ENCODE results near the gene ELAPOR2. TPM values are rescaled to one million over a fixed set of nuclear protein-coding genes. Genes with fewer than 3 reads are reported as not detected.

Gene ELAPOR2
- total RNA-seq, 2 donors from 2014 or later: 0.56 to 1.0 TPM

DNA sequence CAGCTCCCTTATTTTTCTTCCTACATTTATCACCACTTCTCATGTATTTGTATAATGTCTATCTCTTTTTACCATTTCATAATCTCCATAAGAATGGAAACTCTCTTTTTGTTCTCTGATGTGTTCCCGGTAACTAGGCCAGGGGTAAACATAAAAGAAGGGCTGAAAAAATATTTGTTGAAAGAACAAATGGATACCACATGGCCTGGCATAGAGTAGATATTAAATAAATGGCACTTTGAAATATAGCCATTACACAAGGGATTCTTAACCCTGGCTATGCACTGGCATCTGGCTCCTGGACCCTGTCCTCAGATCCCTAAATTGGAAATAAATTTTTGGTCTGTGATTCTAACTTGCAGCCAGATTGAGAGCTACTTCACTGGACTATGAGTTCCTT, 30.4 kb downstream of the ELAPOR2 start:
- H3K36me3 Mint-ChIP-seq: no peaks in the 10 kb centered on the region
- no peak for ATAC-seq
- no peak for DNase-seq (ENCODE audit: low spot score)
- no peak overlapping the region for H3K4me3 Mint-ChIP-seq
- no peak overlapping the region for H3K27ac Mint-ChIP-seq
- peaks cover 6 to 7% of the 10 kb centered on the region in 2 donors for H3K27me3 Mint-ChIP-seq
- no peaks in the 10 kb centered on the region for H3K9me3 Mint-ChIP-seq
- H3K4me1 Mint-ChIP-seq (ENCODE audit: low read depth in 2 of 2): no peaks in the 10 kb centered on the region

DNA sequence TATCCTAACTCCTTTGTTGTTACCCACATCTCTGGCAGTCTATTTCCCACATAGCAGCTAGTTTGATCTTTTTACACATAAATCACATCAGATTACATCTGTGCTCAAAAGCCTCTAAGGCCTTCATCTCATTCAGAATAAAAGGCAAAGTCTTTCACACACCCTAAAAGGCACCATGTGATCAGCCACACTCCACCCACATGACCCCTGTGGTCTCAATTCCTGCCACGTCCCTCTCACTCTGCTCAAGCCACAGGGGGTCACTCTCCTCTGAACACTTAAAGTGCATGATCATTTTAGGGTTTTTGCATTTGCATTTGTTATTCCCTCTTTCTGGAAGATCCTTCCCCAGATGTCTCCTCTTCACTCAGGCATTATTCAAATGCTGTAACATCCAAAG, 30.8 kb downstream of the ELAPOR2 start:
- Mint-ChIP-seq H3K9me3 (no peaks in the 10 kb centered on the region), H3K27ac (no peak overlapping the region), H3K36me3 (no peaks in the 10 kb centered on the region), H3K4me1 (ENCODE audit: low read depth in 2 of 2) (no peaks in the 10 kb centered on the region), H3K4me3 (no peak overlapping the region), H3K27me3 (peaks cover 6 to 7% of the 10 kb centered on the region in 2 donors)
- ATAC-seq: no peak
- no peak for DNase-seq (ENCODE audit: low spot score)

DNA sequence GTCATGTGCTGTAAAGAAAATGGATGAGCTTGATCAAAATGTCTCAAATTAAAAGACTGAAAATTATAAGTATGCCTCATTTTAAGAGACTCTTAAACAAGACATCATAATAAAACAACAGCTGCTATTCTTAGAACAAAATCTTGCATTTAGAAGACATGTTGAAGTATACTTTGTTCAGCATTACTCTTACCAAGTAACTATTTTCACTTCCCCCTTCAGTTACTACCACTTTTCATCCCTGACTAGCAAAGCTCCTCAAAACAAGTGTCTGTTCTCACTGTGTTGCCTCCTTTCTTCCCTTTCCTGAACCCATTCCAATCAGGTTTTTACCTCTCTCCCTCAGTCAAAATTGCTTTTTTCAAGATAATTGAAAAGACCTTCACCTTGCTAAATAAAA, 31.6 kb downstream of the ELAPOR2 start:
- H3K9me3 Mint-ChIP-seq: no peaks in the 10 kb centered on the region
- no peak for DNase-seq (ENCODE audit: low spot score)
- H3K27ac Mint-ChIP-seq: no peak overlapping the region
- no peaks in the 10 kb centered on the region for H3K36me3 Mint-ChIP-seq
- H3K4me1 Mint-ChIP-seq (ENCODE audit: low read depth in 2 of 2): no peaks in the 10 kb centered on the region
- H3K4me3 Mint-ChIP-seq: no peak overlapping the region
- H3K27me3 Mint-ChIP-seq: peaks cover 6 to 7% of the 10 kb centered on the region in 2 donors
- no peak for ATAC-seq

DNA sequence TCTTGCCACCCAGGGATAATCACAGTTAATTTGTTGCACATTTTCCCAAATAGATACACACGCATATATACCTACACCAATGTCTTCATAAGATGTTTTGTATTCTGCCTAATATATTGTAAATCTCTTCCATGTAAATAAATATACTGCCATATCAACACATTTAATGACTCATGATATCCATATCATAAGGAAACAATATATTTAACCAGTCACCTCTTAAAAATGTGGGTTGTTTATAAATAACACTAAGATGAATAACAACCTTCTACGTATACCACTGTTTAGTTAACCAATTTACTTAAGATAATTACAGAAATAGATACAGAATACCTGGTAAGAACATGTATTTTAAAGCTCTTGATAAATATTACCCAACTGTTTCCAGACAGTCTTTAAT, 38.2 kb downstream of the ELAPOR2 start:
- Mint-ChIP-seq H3K27me3 (no peaks in the 10 kb centered on the region), H3K36me3 (no peaks in the 10 kb centered on the region), H3K4me1 (ENCODE audit: low read depth in 2 of 2) (no peaks in the 10 kb centered on the region), H3K27ac (no peak overlapping the region), H3K9me3 (no peaks in the 10 kb centered on the region), H3K4me3 (no peak overlapping the region)
- ATAC-seq (no peak), DNase-seq (ENCODE audit: low spot score) (no peak)

DNA sequence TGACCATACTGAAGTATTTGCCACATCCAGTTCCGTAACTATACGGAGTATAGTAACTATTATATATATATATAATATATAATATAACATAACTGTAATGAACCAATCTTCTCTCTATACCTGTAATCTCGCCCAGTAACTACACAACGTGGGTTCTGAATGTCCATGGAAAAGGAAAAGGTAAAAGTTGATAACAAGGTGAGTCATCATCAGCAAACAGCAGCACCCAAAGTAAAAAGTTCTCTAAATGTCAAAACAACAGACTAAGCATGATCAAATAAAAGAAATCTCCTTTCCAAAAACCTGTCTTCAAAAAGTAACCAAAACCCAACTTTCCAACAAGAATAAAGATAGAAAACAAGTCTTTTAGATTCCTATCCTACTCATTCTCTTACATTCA, 42.8 kb downstream of the ELAPOR2 start:
- Mint-ChIP-seq H3K4me3 (no peak overlapping the region), H3K4me1 (ENCODE audit: low read depth in 2 of 2) (no peaks in the 10 kb centered on the region), H3K27ac (no peak overlapping the region), H3K36me3 (no peaks in the 10 kb centered on the region), H3K9me3 (no peaks in the 10 kb centered on the region), H3K27me3 (peaks cover 0 to 8% of the 10 kb centered on the region in 2 donors)
- no peak for ATAC-seq
- DNase-seq (ENCODE audit: low spot score): no peak

DNA sequence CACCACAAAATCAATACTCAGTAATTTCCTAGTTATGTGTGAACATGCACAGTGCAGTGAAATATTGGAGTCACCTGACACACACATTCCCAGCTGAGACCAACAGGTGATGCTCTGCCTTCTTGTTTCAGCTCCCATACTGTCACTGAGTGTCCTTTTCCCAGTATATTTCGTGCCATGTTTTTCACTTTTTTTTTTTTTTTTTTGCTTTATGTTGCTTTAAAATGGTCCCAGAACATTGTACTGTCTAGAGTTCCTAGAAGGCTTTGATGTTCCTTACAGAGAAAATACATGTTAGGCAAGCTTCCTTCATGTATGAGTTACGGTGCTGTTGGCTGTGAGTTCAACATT, 45.6 kb downstream of the ELAPOR2 start:
- no peaks in the 10 kb centered on the region for H3K4me1 Mint-ChIP-seq (ENCODE audit: low read depth in 2 of 2)
- no peak overlapping the region for H3K4me3 Mint-ChIP-seq
- no peaks in the 10 kb centered on the region for H3K9me3 Mint-ChIP-seq
- H3K27ac Mint-ChIP-seq: no peak overlapping the region
- DNase-seq (ENCODE audit: low spot score) (no peak), ATAC-seq (no peak)
- peaks cover 0 to 14% of the 10 kb centered on the region in 2 donors for H3K27me3 Mint-ChIP-seq
- no peaks in the 10 kb centered on the region for H3K36me3 Mint-ChIP-seq

DNA sequence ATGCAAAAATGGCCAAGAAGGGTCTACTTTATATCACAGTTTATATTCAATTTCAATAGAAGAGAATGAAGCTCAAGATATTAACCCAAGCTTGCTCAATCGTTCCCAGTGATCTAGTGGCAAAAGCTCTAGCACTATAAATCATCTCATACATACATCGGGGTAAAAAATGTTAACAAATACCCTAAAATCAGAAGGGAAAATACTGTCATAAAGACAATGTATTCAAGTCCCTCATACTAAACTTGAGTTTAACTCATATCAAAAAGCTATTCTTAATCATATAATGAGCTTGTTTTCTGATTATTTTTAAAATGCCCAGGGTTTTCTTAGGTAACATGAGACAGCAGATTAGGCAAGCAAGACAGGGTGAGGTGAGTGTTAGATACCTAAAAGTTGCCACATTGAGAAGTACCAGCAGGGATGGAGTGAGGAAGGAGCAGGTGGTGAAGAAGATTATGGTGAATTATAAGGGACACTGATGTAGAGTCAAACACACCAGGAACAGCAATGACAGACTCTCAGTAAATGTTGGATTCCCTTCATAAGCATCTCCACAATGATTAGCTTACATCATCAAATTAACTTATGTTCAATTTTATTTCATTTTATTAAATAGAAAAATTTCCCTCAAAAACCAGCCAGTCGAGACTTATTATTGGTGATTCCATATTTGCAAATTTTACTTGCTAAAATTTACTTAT, 46.2 kb downstream of the ELAPOR2 start:
- ATAC-seq (no peak), DNase-seq (ENCODE audit: low spot score) (no peak)
- Mint-ChIP-seq H3K36me3 (no peaks in the 10 kb centered on the region), H3K27me3 (peaks cover 0 to 14% of the 10 kb centered on the region in 2 donors), H3K4me3 (no peak overlapping the region), H3K4me1 (ENCODE audit: low read depth in 2 of 2) (no peaks in the 10 kb centered on the region), H3K27ac (no peak overlapping the region), H3K9me3 (no peaks in the 10 kb centered on the region)

Other genes starting within 250 kb of the ELAPOR2 start
- 100 to 1,000 TPM; 144 to 166 TPM for gene DMTF1, start 92.8 kb upstream of the ELAPOR2 start, total RNA-seq
- 10 to 100 TPM; 45.8 to 58.3 TPM for gene TMEM243, start 160.1 kb upstream of the ELAPOR2 start, total RNA-seq

Data from natural killer cell treated with Interleukin-12 subunit alpha and Interleukin-12 subunit beta and Interleukin-15 and Interleukin-18, amount 100 ng/mL, for 72 hours (primary cell).